Stimulated activated CD4-positive, alpha-beta T cell treated with anti-CD3 and anti-CD28 coated beads, Interleukin-4, amount 100 ng/mL, for 4 hours (primary cell): ENCODE results near the gene SLAMF6.

Source experiments
- DNase-seq, 2 experiments: peaks; one replicate each; pipeline ENCODE4 v3.0.0-alpha.2; 2020

The SLAMF6 gene

GRCh38 chr1:160460683-160461287 is 62.3 kb downstream of the SLAMF6 start:
- peak in 1 of 2 experiments; percentile 54 for DNase-seq

- peak in 1 of 2 experiments; percentile 12 for DNase-seq
These were observed 62.8 kb downstream of the SLAMF6 start for GRCh38 chr1:160460214-160460642.

GRCh38 chr1:160459687-160460086 is 63.4 kb downstream of the SLAMF6 start:
- peak in 1 of 2 experiments; percentile 25 for DNase-seq

- DNase-seq = no peak
These were observed 64.0 kb downstream of the SLAMF6 start for GRCh38 chr1:160459056-160459455.

GRCh38 chr1:160455153-160455517 is 67.9 kb downstream of the SLAMF6 start:
- DNase-seq = no peak

- no peak for DNase-seq
These were observed 68.5 kb downstream of the SLAMF6 start for GRCh38 chr1:160454371-160455152.

- peak in 1 of 2 experiments; percentile 38 for DNase-seq
These were observed 69.6 kb downstream of the SLAMF6 start for GRCh38 chr1:160453443-160453842.

- no peak for DNase-seq
These were observed 71.2 kb downstream of the SLAMF6 start for GRCh38 chr1:160451859-160452232.

GRCh38 chr1:160451119-160451858 is 71.8 kb downstream of the SLAMF6 start:
- no peak for DNase-seq

- DNase-seq = no peak
These were observed 73.6 kb downstream of the SLAMF6 start for GRCh38 chr1:160449494-160449893.

GRCh38 chr1:160446945-160447600 is 76.0 kb downstream of the SLAMF6 start:
- DNase-seq = no peak

GRCh38 chr1:160439718-160440117 is 83.3 kb downstream of the SLAMF6 start:
- no peak for DNase-seq

GRCh38 chr1:160438935-160439334 is 84.1 kb downstream of the SLAMF6 start:
- DNase-seq = no peak

- no peak for DNase-seq
These were observed 84.6 kb downstream of the SLAMF6 start for GRCh38 chr1:160438317-160438918.

- no peak for DNase-seq
These were observed 85.4 kb downstream of the SLAMF6 start for GRCh38 chr1:160437432-160438316.

GRCh38 chr1:160436966-160437365 is 86.1 kb downstream of the SLAMF6 start:
- DNase-seq = no peak
